Vagina (tissue), 2 donors: Measurements from ENCODE around the gene XKR8.

ENCODE experiments used
- POLR2A ChIP-seq, 2 donors: fragments of 450-650 bp; IDR thresholded peaks; one replicate each; pipeline ENCODE4 v1.6.1; 2017; ENCODE audit warnings: antibody characterized with exemption in 2 of 2, mild to moderate bottlenecking in 2 of 2, moderate library complexity in 2 of 2
- TF ChIP-seq, protein P1 (sequence below), 3 experiments: fragments of 450-650 bp in 2 of 3; fragments of 200-600 bp in 1 of 3; sonication (generic) in 1 of 3; IDR thresholded peaks; one replicate each; pipeline ENCODE4 v1.5.1; 2017 to 2019; ENCODE audit warnings: antibody characterized with exemption in 3 of 3, mild to moderate bottlenecking in 2 of 3, moderate library complexity in 2 of 3

DNA sequence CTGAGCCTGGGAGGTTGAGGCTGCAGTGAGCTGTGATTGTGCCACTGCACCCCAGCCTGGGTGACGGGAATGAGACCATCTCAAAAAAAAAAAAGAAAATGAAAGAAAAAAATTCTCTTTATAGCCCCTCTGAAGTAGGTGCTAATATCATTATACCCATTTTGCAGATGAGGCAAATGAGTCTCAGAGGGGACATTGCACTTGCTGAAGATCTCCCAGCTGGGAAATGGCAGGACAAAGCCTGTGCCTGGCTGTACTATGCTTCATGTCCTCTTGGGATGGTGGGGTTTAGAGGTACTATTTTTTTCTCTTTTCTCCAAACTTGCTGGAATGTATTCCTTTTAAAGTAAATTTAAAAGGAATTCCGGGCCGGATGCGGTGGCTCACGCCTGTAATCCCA is 23.4 kb upstream of the XKR8 start:
- TF ChIP-seq, protein P1, sequence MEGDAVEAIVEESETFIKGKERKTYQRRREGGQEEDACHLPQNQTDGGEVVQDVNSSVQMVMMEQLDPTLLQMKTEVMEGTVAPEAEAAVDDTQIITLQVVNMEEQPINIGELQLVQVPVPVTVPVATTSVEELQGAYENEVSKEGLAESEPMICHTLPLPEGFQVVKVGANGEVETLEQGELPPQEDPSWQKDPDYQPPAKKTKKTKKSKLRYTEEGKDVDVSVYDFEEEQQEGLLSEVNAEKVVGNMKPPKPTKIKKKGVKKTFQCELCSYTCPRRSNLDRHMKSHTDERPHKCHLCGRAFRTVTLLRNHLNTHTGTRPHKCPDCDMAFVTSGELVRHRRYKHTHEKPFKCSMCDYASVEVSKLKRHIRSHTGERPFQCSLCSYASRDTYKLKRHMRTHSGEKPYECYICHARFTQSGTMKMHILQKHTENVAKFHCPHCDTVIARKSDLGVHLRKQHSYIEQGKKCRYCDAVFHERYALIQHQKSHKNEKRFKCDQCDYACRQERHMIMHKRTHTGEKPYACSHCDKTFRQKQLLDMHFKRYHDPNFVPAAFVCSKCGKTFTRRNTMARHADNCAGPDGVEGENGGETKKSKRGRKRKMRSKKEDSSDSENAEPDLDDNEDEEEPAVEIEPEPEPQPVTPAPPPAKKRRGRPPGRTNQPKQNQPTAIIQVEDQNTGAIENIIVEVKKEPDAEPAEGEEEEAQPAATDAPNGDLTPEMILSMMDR (IDR thresholded peaks at IDR 0.05) = no peak
- no peak for TF ChIP-seq POLR2A (IDR thresholded peaks at IDR 0.05)
